ENCODE results near the gene MIER1. TPM values are rescaled to one million over a fixed set of nuclear protein-coding genes. Genes with fewer than 3 reads are reported as not detected.

MIER1 gene
- total RNA-seq, 1 experiment from 2014 or later = 17.2 TPM

- Histone ChIP-seq H3K4me3 (ENCODE audit: low read depth, low read length) (peak overlapping the region; percentile 77), H3K36me3 (ENCODE audit: control insufficient read depth, insufficient read depth, low read length) (no peaks in the 10 kb centered on the region), H3K4me1 (peaks cover 7% of the 10 kb centered on the region; the same call in 1 of the 2 replicates), H3K9me3 (no peaks in the 10 kb centered on the region), H3K27me3 (replicated peaks; ENCODE audit: control insufficient read depth, insufficient read depth, low read length) (no peaks in the 10 kb centered on the region)
- no peaks in the 10 kb centered on the region for H3K9me3 Mint-ChIP-seq (ENCODE audit: unreplicated experiment)
- DNase-seq = no peak
- H3K4me1 Mint-ChIP-seq (ENCODE audit: low read depth, unreplicated experiment) = peaks cover 11% of the 10 kb centered on the region
- H3K36me3 Mint-ChIP-seq (ENCODE audit: insufficient read depth, unreplicated experiment) = no peaks in the 10 kb centered on the region
- no peaks in the 10 kb centered on the region for H3K27me3 Mint-ChIP-seq (ENCODE audit: insufficient read depth, unreplicated experiment)
- BruUV-seq (replicated peaks) = no TSS peak
- H3K4me3 Mint-ChIP-seq (ENCODE audit: unreplicated experiment) = peak overlapping the region; percentile 83
- no peak for TF ChIP-seq CTCF (IDR thresholded peaks at IDR 0.05; ENCODE audit: insufficient read depth in 1 of 2, low read depth in 1 of 2, low read length in 1 of 2, severe bottlenecking in 1 of 2, unreplicated experiment in 1 of 2)
- H3K27ac Mint-ChIP-seq (ENCODE audit: unreplicated experiment) = peak overlapping the region; percentile 83
- intact Hi-C loops (cut with micrococcal nuclease; ENCODE audit: unreplicated experiment) = loop anchor here (10.0 kb wide), 2 partner anchors 123 to 167 kb away; partner anchors contain the start of gene SLC35D1
- ChIA-PET POLR2A (no interaction called here), CTCF (no interaction called here)
These were observed 6.8 kb downstream of the MIER1 start for GRCh38 chr1:66931590-66931989.

DNA sequence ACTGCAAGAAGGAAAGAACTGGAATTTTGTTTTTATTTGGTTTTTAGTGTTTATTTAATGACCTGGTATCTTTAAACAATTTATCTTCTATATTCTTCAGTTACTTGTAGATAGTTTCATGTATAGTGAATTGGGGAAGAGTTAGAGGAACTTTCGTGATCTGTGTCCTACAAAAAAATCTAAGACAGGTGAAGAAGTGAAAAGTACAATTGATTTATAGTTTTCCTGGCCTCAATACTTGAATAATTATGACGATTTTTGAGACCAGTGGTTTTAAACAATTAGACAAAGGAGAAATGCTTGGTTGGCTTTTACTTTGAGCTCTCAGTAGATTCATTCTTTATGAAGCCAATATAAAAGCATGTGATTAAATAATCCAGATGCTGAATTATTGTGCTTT is 7.5 kb downstream of the MIER1 start:
- H3K4me1 Mint-ChIP-seq (ENCODE audit: low read depth, unreplicated experiment) = peaks cover 11% of the 10 kb centered on the region
- H3K27me3 Mint-ChIP-seq (ENCODE audit: insufficient read depth, unreplicated experiment) = no peaks in the 10 kb centered on the region
- H3K27me3 ChIP-seq (replicated peaks; ENCODE audit: control insufficient read depth, insufficient read depth, low read length) = no peaks in the 10 kb centered on the region
- no peak overlapping the region for H3K4me3 ChIP-seq (ENCODE audit: low read depth, low read length)
- DNase-seq = no peak
- no peaks in the 10 kb centered on the region for H3K9me3 Mint-ChIP-seq (ENCODE audit: unreplicated experiment)
- CTCF ChIA-PET = no interaction called here
- H3K36me3 ChIP-seq (ENCODE audit: control insufficient read depth, insufficient read depth, low read length) = no peaks in the 10 kb centered on the region
- no peak overlapping the region for H3K27ac Mint-ChIP-seq (ENCODE audit: unreplicated experiment)
- no peaks in the 10 kb centered on the region for H3K36me3 Mint-ChIP-seq (ENCODE audit: insufficient read depth, unreplicated experiment)
- H3K9me3 ChIP-seq = no peaks in the 10 kb centered on the region
- POLR2A ChIA-PET = no interaction called here
- peak overlapping the region; percentile 83 for H3K4me3 Mint-ChIP-seq (ENCODE audit: unreplicated experiment)
- BruUV-seq (replicated peaks) = no TSS peak
- no peak for TF ChIP-seq CTCF (IDR thresholded peaks at IDR 0.05; ENCODE audit: insufficient read depth in 1 of 2, low read depth in 1 of 2, low read length in 1 of 2, severe bottlenecking in 1 of 2, unreplicated experiment in 1 of 2)
- peaks cover 7% of the 10 kb centered on the region; the same call in 1 of the 2 replicates for H3K4me1 ChIP-seq
- intact Hi-C loops (cut with micrococcal nuclease; ENCODE audit: unreplicated experiment) = loop anchor here (10.0 kb wide), 2 partner anchors 123 to 167 kb away; partner anchors contain the start of gene SLC35D1

GRCh38 chr1:66933887-66934700 is 9.3 kb downstream of the MIER1 start:
- ChIA-PET POLR2A (no interaction called here), CTCF (no interaction called here)
- Histone ChIP-seq H3K9me3 (no peaks in the 10 kb centered on the region), H3K36me3 (ENCODE audit: control insufficient read depth, insufficient read depth, low read length) (no peaks in the 10 kb centered on the region), H3K27me3 (replicated peaks; ENCODE audit: control insufficient read depth, insufficient read depth, low read length) (no peaks in the 10 kb centered on the region), H3K4me1 (peaks cover 7% of the 10 kb centered on the region; the same call in 1 of the 2 replicates), H3K4me3 (ENCODE audit: low read depth, low read length) (no peak overlapping the region)
- Mint-ChIP-seq H3K27ac (ENCODE audit: unreplicated experiment) (no peak overlapping the region), H3K9me3 (ENCODE audit: unreplicated experiment) (no peaks in the 10 kb centered on the region), H3K4me3 (ENCODE audit: unreplicated experiment) (no peak overlapping the region), H3K27me3 (ENCODE audit: insufficient read depth, unreplicated experiment) (no peaks in the 10 kb centered on the region), H3K4me1 (ENCODE audit: low read depth, unreplicated experiment) (peaks cover 11% of the 10 kb centered on the region), H3K36me3 (ENCODE audit: insufficient read depth, unreplicated experiment) (no peaks in the 10 kb centered on the region)
- no TSS peak for BruUV-seq (replicated peaks)
- intact Hi-C loops (cut with micrococcal nuclease; ENCODE audit: unreplicated experiment) = loop anchor here (10.0 kb wide), 2 partner anchors 121 to 169 kb away; partner anchors contain the start of gene SLC35D1
- TF ChIP-seq CTCF (IDR thresholded peaks at IDR 0.05; ENCODE audit: insufficient read depth in 1 of 2, low read depth in 1 of 2, low read length in 1 of 2, severe bottlenecking in 1 of 2, unreplicated experiment in 1 of 2) = no peak
- DNase-seq = no peak
